ENCODE data around the gene EMID1.

Gene EMID1

DNA sequence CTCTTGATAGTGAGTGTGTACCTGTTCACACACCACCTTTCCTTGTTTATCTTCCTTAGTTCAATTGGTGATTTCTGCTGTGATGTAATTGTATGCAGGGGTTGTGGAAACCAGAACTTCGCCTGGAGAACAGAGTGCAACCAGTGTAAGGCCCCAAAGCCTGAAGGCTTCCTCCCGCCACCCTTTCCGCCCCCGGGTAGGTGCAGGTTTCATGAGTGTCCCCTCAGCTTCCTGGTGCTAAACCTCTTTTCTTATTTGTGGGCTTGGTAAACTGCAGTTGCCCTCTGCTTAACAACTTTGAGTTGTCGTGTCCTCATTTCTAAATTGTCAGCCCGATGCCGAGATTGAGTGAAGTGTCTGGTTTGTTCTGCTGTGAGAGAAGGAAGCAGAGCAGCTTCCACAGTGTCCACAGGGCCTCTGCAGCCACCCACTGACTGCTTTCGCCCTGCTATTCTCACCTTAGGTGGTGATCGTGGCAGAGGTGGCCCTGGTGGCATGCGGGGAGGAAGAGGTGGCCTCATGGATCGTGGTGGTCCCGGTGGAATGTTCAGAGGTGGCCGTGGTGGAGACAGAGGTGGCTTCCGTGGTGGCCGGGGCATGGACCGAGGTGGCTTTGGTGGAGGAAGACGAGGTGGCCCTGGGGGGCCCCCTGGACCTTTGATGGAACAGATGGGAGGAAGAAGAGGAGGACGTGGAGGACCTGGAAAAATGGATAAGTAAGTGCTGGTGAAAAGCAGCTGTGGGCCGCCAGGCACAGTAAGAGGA lies 93.6 kb downstream of the EMID1 start:
- DNase-seq (ENCODE audit: low read depth) = no peak
- no peak overlapping the region for H3K4me3 ChIP-seq (ENCODE audit: low read depth, low read length)
- TF ChIP-seq, protein P1, sequence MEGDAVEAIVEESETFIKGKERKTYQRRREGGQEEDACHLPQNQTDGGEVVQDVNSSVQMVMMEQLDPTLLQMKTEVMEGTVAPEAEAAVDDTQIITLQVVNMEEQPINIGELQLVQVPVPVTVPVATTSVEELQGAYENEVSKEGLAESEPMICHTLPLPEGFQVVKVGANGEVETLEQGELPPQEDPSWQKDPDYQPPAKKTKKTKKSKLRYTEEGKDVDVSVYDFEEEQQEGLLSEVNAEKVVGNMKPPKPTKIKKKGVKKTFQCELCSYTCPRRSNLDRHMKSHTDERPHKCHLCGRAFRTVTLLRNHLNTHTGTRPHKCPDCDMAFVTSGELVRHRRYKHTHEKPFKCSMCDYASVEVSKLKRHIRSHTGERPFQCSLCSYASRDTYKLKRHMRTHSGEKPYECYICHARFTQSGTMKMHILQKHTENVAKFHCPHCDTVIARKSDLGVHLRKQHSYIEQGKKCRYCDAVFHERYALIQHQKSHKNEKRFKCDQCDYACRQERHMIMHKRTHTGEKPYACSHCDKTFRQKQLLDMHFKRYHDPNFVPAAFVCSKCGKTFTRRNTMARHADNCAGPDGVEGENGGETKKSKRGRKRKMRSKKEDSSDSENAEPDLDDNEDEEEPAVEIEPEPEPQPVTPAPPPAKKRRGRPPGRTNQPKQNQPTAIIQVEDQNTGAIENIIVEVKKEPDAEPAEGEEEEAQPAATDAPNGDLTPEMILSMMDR (IDR thresholded peaks at IDR 0.05; ENCODE audit: low read depth, low read length, missing control alignments) = no peak

DNA sequence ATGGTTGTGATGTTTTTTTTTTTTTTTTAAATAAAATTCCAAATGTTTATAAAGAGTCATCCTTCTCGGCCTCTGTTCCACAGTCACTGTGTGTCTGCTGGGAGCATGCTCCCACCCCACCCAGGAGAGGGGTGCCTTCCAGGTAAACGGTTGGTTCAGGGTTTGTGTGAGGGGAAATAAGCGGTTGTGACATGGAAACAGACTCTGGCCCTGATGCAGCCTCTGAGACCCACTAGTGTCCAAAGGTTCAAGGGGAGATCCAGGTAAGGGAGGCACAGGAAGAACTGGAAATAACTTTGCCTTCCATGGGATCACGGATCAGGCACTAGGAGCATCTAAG lies 94.7 kb downstream of the EMID1 start:
- TF ChIP-seq, protein P1 (IDR thresholded peaks at IDR 0.05; ENCODE audit: low read depth, low read length, missing control alignments) = no peak
- H3K4me3 ChIP-seq (ENCODE audit: low read depth, low read length) = no peak overlapping the region
- no peak for DNase-seq (ENCODE audit: low read depth)

DNA sequence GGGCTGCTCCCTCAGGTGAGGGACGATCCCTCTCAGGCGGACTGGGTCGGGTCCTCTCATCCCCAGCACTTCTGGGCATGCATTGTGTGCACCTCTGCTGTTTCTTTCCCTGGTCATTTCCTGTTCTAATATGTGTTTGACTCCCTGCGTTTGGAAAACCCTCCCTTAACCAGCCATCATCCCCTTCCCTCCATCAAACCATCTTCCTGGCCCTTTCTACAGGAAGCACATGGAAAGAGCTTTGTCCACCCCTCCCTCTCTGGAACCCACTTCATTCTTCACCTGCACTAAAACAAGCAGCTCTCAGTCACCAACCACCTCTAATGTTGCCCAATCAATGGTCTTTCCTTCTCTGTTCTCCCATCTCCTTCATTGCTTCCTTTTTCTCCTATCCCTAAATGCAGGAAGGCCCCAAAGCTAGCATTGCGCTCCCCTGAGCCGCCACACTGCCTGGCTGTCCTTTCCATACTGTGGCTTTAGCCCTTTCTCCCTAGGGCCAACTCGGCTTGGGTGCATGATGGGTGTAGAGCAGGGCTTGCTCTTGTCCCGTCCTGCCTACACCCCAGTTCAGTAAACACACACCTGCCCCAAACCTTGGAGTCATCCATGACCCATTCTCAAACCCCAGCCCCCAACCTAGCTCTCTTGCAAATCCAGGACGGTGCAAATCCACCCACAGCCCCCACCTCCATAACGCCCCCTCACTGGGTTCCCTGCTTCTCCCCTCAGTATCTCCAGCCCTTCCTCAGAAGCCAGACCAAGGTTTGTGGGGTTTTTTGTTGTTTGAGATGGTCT lies 95.3 kb downstream of the EMID1 start:
- TF ChIP-seq, protein P1 (IDR thresholded peaks at IDR 0.05; ENCODE audit: low read depth, low read length, missing control alignments) = no peak
- no peak for DNase-seq (ENCODE audit: low read depth)
- no peak overlapping the region for H3K4me3 ChIP-seq (ENCODE audit: low read depth, low read length)

DNA sequence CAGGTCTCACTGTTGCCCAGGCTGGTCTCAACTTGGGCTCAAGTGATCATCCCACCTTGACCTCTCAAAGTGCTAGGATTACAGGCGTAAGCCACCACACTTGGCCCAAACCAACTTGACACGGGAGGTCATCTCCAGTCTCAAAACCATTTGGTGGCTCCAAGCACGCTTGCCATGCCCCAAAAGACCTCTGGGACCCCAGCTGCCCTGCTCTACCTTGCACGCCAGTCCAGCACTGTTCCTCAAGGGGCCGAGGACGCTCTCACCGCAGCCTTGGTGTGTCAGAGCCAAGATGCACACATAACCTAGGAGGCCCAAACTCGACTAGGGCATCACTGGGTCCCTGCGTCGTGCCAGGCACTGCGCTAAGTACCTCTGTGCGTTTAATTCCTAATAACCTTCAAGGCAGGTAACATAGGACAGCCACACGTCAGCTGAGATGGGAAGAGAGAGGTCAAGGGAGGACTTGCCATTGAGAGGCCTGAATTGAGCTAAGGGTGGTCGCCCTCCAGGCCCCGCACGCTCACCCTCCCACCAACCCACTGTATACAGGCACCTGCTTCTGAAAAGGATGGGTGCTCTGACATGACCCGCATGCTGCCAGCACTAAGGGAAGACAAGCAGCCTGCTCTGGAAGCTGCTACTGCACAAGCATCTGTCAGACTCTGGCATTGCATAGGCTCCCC lies 96.2 kb downstream of the EMID1 start:
- DNase-seq (ENCODE audit: low read depth) = no peak
- TF ChIP-seq, protein P1 (IDR thresholded peaks at IDR 0.05; ENCODE audit: low read depth, low read length, missing control alignments) = no peak
- H3K4me3 ChIP-seq (ENCODE audit: low read depth, low read length) = no peak overlapping the region

DNA sequence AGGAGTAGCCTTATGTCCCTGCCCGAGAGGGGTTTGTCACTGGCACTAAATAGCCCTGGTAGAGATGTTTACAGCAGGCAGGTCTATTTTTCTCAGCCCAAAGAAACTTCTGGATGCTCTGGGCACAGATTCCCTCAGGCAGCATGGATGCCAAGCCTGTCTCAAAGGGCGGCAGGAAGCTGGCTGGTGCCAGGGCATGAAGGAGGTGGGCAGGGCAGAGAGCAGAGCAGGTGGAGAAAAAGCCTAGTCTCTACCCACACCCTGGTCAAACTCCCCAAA lies 96.6 kb downstream of the EMID1 start:
- TF ChIP-seq, protein P1 (IDR thresholded peaks at IDR 0.05; ENCODE audit: low read depth, low read length, missing control alignments) = no peak
- no peak for DNase-seq (ENCODE audit: low read depth)
- H3K4me3 ChIP-seq (ENCODE audit: low read depth, low read length) = no peak overlapping the region

DNA sequence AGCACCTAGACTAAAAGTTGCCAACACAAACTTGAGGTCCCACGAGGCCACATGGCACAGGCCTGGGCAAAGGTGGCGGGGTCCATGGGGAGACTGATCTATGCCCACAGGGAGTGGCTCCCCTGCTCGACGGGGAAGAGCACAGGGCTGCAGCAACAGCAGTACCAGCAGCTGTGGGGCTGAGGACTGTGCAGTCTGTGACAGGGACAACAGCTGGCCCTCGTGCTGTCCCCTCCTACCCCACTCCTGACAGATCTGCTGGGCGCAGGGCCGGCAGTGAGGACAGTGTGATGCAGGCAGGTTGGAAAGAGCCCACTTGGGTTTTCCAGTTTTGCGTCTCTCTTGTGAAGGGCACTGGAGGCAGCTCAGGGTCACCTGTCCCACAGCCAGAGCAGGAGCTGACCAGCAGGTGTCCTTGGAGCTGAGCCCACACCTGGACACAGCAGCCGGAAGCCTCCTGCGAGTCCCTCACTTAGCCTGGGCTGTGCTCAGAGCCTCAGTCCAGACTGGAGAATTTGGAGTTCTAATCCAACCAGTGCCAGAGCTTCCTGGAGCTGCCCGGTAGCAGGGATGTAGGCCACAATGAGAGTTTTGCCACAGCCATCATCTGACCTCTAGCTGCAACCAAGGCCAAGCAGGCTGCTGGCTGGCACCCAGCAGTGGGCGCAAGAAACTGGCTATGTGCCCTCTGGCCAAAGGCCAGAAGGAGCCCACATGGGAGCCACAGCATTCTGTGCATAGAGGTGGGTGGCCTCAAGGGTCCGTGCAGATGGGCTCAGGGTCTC lies 97.2 kb downstream of the EMID1 start:
- DNase-seq (ENCODE audit: low read depth) = no peak
- H3K4me3 ChIP-seq (ENCODE audit: low read depth, low read length) = no peak overlapping the region
- TF ChIP-seq, protein P1 (IDR thresholded peaks at IDR 0.05; ENCODE audit: low read depth, low read length, missing control alignments) = no peak

Data from GM12864 (cell line).